ENCODE data around the gene HERC3. TPM values are rescaled to one million over a fixed set of nuclear protein-coding genes. Genes with fewer than 3 reads are reported as not detected.
A peak's percentile ranks its signal among the peaks of the same experiment; 100 is the strongest.

The HERC3 gene
- total RNA-seq, 3 donors from 2014 or later, result 49.1 to 51.6 (median 50.6) TPM

DNA sequence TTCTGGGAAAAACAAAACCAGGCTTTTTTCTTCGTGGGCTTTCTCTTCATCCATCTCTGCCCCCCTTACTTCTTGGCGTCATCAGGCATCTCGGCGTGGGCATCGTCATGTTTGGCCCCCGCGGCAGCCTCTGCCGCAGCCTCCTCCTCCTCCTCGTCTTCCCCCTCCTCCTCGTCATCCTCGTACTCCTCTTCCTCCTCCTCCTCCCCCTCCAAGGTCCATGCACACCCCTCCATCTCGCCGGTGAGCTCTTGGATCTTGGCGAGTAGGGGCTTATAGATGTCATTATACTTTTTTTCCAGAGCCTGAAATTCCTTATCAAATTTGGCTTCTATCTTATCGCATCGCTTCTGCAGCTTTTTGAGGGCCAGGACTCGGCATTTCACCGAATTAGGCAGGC lies 104.9 kb downstream of the HERC3 start:
- TF ChIP-seq CTCF (IDR thresholded peaks at IDR 0.05), result no peak
- Histone ChIP-seq H3K9me3 (no peaks in the 10 kb centered on the region), H3K4me3 (peak overlapping the region; percentile 23), H3K4me1 (ENCODE audit: low read depth) (no peaks in the 10 kb centered on the region), H3K36me3 (ENCODE audit: low read depth) (no peaks in the 10 kb centered on the region)
- intact Hi-C loops (cut with DNase I, micrococcal nuclease), result no loop called here
- DNase-seq (no peak), ATAC-seq (peak; percentile 39)

DNA sequence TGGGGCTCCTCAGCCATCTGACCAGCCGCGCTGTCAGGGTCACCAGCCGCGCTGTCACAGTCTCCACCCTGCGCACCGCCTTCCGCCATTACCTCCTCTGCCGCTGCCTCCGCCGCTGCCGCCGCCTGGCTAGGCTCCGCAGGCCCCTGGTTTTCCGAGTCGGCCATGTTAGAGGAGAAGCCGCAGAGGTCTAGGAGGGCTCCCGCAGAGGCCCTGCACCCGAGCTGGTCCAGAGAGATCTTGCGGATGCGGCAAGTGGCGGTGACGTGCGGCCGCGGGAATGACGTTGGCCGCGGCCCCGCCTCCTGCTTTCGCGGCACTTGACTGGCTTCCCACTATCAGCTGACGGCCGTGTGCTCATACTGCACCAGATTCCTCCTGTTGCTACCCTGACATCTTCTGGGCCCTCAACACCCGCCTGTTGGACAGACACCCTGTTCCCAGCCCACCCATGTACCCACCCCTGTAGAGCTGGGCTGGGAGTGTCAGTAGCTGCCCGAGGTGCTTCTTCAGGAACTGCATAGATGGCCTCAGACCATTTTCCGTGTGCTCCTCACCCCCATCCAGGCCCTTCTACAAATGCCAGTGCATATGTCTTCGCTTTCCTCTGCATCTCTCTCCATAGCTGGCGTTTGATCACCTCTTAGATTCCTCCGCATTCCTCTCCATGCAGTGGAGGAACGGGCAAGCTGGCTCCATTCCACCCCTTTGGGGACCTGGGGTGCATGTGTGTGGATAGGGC lies 105.5 kb downstream of the HERC3 start, which contains the start of gene NAP1L5:
TSS of gene NAP1L5 (minus strand) at position 242 of the 742 bp plus-strand sequence. CDS start at position 167, 75 bp downstream.
- Histone ChIP-seq H3K4me3 (peak within 1 kb of the TSS; percentile 23), H3K36me3 (ENCODE audit: low read depth) (no peaks in the 10 kb centered on the region), H3K4me1 (ENCODE audit: low read depth) (no peaks in the 10 kb centered on the region), H3K9me3 (no peaks in the 10 kb centered on the region)
- ATAC-seq (peak; percentile 94), DNase-seq (peak; percentile 71 to 77 (median 75))
- no peak for TF ChIP-seq CTCF (IDR thresholded peaks at IDR 0.05)
- intact Hi-C loops (cut with DNase I, micrococcal nuclease), result no loop called here

GRCh38 chr4:88698519-88698918 lies 106.2 kb downstream of the HERC3 start:
- Histone ChIP-seq H3K4me1 (ENCODE audit: low read depth) (no peaks in the 10 kb centered on the region), H3K9me3 (no peaks in the 10 kb centered on the region), H3K36me3 (ENCODE audit: low read depth) (no peaks in the 10 kb centered on the region), H3K4me3 (no peak overlapping the region)
- TF ChIP-seq CTCF (IDR thresholded peaks at IDR 0.05), result no peak
- DNase-seq, result no peak
- no peak for ATAC-seq
- intact Hi-C loops (cut with DNase I, micrococcal nuclease), result no loop called here

- no peaks in the 10 kb centered on the region for H3K36me3 ChIP-seq (ENCODE audit: low read depth)
- DNase-seq (no peak), ATAC-seq (no peak)
- H3K9me3 ChIP-seq, result no peaks in the 10 kb centered on the region
- H3K4me3 ChIP-seq, result no peak overlapping the region
- no peaks in the 10 kb centered on the region for H3K4me1 ChIP-seq (ENCODE audit: low read depth)
- no peak for TF ChIP-seq CTCF (IDR thresholded peaks at IDR 0.05)
- intact Hi-C loops (cut with DNase I, micrococcal nuclease), result loop anchor here in 1 of 2 donors (10.0 kb wide), 1 partner anchor 322 kb away; no protein-coding TSS in a partner anchor
These were observed 110.5 kb downstream of the HERC3 start for GRCh38 chr4:88702782-88703181.

- no peaks in the 10 kb centered on the region for H3K4me1 ChIP-seq (ENCODE audit: low read depth)
- DNase-seq, result no peak
- no peaks in the 10 kb centered on the region for H3K36me3 ChIP-seq (ENCODE audit: low read depth)
- H3K4me3 ChIP-seq, result no peak overlapping the region
- intact Hi-C loops (cut with DNase I, micrococcal nuclease), result loop anchor here in 1 of 2 donors (10.0 kb wide), 1 partner anchor 320 kb away; no protein-coding TSS in a partner anchor
- TF ChIP-seq CTCF (IDR thresholded peaks at IDR 0.05), result no peak
- ATAC-seq, result no peak
- H3K9me3 ChIP-seq, result no peaks in the 10 kb centered on the region
These were observed 112.9 kb downstream of the HERC3 start for GRCh38 chr4:88705223-88705622.

Data from mucosa of descending colon (tissue), 3 donors.